HepG2 (cell line): ENCODE data around the gene NFILZ. TPM values are rescaled to one million over a fixed set of nuclear protein-coding genes. Genes with fewer than 3 reads are reported as not detected.

Experiments used
- ATAC-seq: fragments of 200-7000 bp; cut with Tn5 transposase; 3 replicates; pipeline ENCODE4 v1.9.1; 2020; ENCODE audit warnings: mild to moderate bottlenecking, moderate library complexity
- BruUV-seq: library from RNA; stranded (reverse); fragments of 400-500 nt; replicated peaks from 2 replicates; lab custom pipeline; 2021; lab: Mats Ljungman, UMichigan
- CTCF ChIA-PET: fragments of 300-600 bp; formaldehyde crosslinking; extraction: SDS; loops from one replicate; lab custom pipeline; 2021; ENCODE audit warnings: low total read pairs, inconsistent platforms, low intra/inter-chr PET ratio; lab: Yijun Ruan, JAX
- POLR2A ChIA-PET: fragments of 350-600 bp; sonication (Branson Sonifier 250); formaldehyde crosslinking; loops from one replicate; lab custom pipeline; 2020; ENCODE audit warnings: antibody characterized with exemption, inconsistent platforms; lab: Yijun Ruan, JAX
- DNase-seq: peaks from one replicate; pipeline ENCODE4 v3.0.0-alpha.2; 2015; ENCODE audit warnings: low spot score
- FAIRE-seq: peaks from 3 replicates; lab custom pipeline; 2011; peaks lifted over from hg19 to GRCh38; lab: Jason Lieb, UNC
- H2AFZ ChIP-seq: one replicate; pipeline ENCODE4 v1.6.1; 2011; ENCODE audit warnings: low read length, inconsistent platforms
- H3K27ac ChIP-seq: fragments of 300-600 bp; 3 replicates; pipeline ENCODE4 v1.8.0; 2011; ENCODE audit warnings: mixed run types, mild to moderate bottlenecking, mixed read lengths, low read length, inconsistent platforms; ENCODE audit not compliant: insufficient read depth; ENCODE audit errors: extremely low read length
- H3K27me3 ChIP-seq, 2 experiments: fragments of 200-600 bp in 1 of 2; 2 replicates in 1 of 2; 3 replicates in 1 of 2; pipeline versions ENCODE4 v1.6.0 to v1.8.0; 2011; ENCODE audit warnings: low read length in 2 of 2, mild to moderate bottlenecking in 2 of 2, moderate library complexity in 2 of 2, inconsistent platforms in 1 of 2; ENCODE audit not compliant: insufficient read depth in 2 of 2, control insufficient read depth in 1 of 2
- H3K36me3 ChIP-seq, 2 experiments: fragments of 200-600 bp in 1 of 2; replicated peaks in 1 of 2; 2 replicates in 1 of 2; 3 replicates in 1 of 2; pipeline versions ENCODE4 v1.5.1 to v1.8.0; 2011; ENCODE audit warnings: low read length in 2 of 2, inconsistent platforms in 1 of 2; ENCODE audit not compliant: insufficient read depth in 2 of 2, control insufficient read depth in 1 of 2
- H3K4me1 ChIP-seq: 2 replicates; pipeline ENCODE4 v1.5.1; 2012; ENCODE audit warnings: low read length, inconsistent platforms; ENCODE audit not compliant: insufficient read depth
- H3K4me2 ChIP-seq: 2 replicates; pipeline ENCODE4 v1.6.0; 2011; ENCODE audit warnings: low read depth, low read length, inconsistent platforms
- H3K4me3 ChIP-seq, 3 experiments: fragments of 200-600 bp in 1 of 3; sonication (generic), shearing (Covaris generic) in 1 of 3; replicated peaks in 1 of 3; 2 replicates each; pipeline ENCODE4 v1.5.1; 2011 to 2016; ENCODE audit warnings: low read length in 3 of 3, inconsistent platforms in 2 of 3, low read depth in 2 of 3, mild to moderate bottlenecking in 2 of 3, control low read depth in 1 of 3, mixed read lengths in 1 of 3; ENCODE audit not compliant: insufficient read depth in 1 of 3
- H3K79me2 ChIP-seq: one replicate; pipeline ENCODE4 v1.6.1; 2011; ENCODE audit warnings: low read length, inconsistent platforms; ENCODE audit not compliant: insufficient read depth
- H3K9ac ChIP-seq: 2 replicates; pipeline ENCODE4 v1.6.0; 2011; ENCODE audit warnings: mild to moderate bottlenecking, low read depth, low read length, inconsistent platforms; ENCODE audit not compliant: insufficient read depth
- H3K9me3 ChIP-seq: 2 replicates; pipeline ENCODE4 v1.5.1; 2012; ENCODE audit warnings: mild to moderate bottlenecking, low read length
- H4K20me1 ChIP-seq: 2 replicates; pipeline ENCODE4 v1.6.0; 2011; ENCODE audit warnings: inconsistent platforms, mild to moderate bottlenecking, low read length, moderate library complexity; ENCODE audit not compliant: insufficient read depth
- DNMT1 ChIP-seq: sonication (generic); formaldehyde crosslinking; IDR thresholded peaks from 2 replicates; pipeline ENCODE4 v1.5.1; 2020; ENCODE audit warnings: mild to moderate bottlenecking, missing genetic modification reagents
- ISL2 ChIP-seq: sonication (generic); formaldehyde crosslinking; IDR thresholded peaks from 2 replicates; pipeline ENCODE4 v1.5.0; 2020; ENCODE audit warnings: missing genetic modification reagents
- KMT2B ChIP-seq: IDR thresholded peaks from 2 replicates; pipeline ENCODE4 v1.6.1; 2016; ENCODE audit warnings: missing genetic modification reagents, missing compliant biosample characterization
- SPEN ChIP-seq: sonication (generic); formaldehyde crosslinking; IDR thresholded peaks from 2 replicates; pipeline ENCODE4 v1.5.1; 2020; ENCODE audit warnings: low read depth, mild to moderate bottlenecking, missing genetic modification reagents
- ZBTB38 ChIP-seq: sonication (generic); formaldehyde crosslinking; IDR thresholded peaks from 2 replicates; pipeline ENCODE4 v1.5.1; 2020; ENCODE audit warnings: mild to moderate bottlenecking, missing genetic modification reagents
- ZBTB46 ChIP-seq: sonication (generic); formaldehyde crosslinking; IDR thresholded peaks from 2 replicates; pipeline ENCODE4 v1.4.0; 2020; ENCODE audit warnings: mild to moderate bottlenecking, missing genetic modification reagents, borderline replicate concordance
- ZNF280B ChIP-seq: sonication (generic); formaldehyde crosslinking; IDR thresholded peaks from 2 replicates; pipeline ENCODE4 v1.5.0; 2020; ENCODE audit warnings: missing genetic modification reagents, mild to moderate bottlenecking, borderline replicate concordance
- ZNF512B ChIP-seq: sonication (generic); formaldehyde crosslinking; IDR thresholded peaks from 2 replicates; pipeline ENCODE4 v1.5.1; 2020; ENCODE audit warnings: missing genetic modification reagents, mild to moderate bottlenecking, borderline replicate concordance
- WGBS: methylation state at CpG from one replicate; pipeline ENCODE4 v1.1.6; 2017; ENCODE audit warnings: low lambda C conversion rate; 5-methylcytosine and 5-hydroxymethylcytosine counted together
- in situ Hi-C: cut with HindIII; loops from 2 replicates; pipeline ENCODE4 v1.10.0; 2017; ENCODE audit warnings: low pct_unique_long_range_greater_than_20kb; ENCODE audit not compliant: extremely low pct_ligation_motif_present
- intact Hi-C: fragments of 100-400 bp; cut with micrococcal nuclease; formaldehyde crosslinking; loops from one replicate; pipeline ENCODE4 v1.10.0; 2022; ENCODE audit not compliant: unreplicated experiment
- polyA plus RNA-seq, 8 experiments: library from polyadenylated mRNA; depleted of rRNA in 3 of 8; stranded (reverse) in 7 of 8; unstranded in 1 of 8; fragments of >200 nt; fragmentation: Illumina TruSeq in 4 of 8; extraction: Trizol in 4 of 8; gene quantifications; 2 replicates each; pipeline versions ENCODE4 v1.2.1 to v1.2.3, GENCODE V29; 2011 to 2016; ENCODE audit warnings: low read depth in 4 of 8, missing spikeins in 1 of 8, mixed read lengths in 1 of 8; ENCODE audit not compliant: insufficient read depth in 1 of 8
- total RNA-seq, 5 experiments: library from RNA; depleted of rRNA; stranded (reverse); fragments of >200 nt; fragmentation: Illumina TruSeq; extraction: Trizol; gene quantifications; 2 replicates each; pipeline ENCODE4 v1.2.3, GENCODE V29; 2016; ENCODE audit warnings: low read depth in 1 of 5
- TF ChIP-seq, protein P1 (sequence below), 2 experiments: sonication (generic) in 1 of 2; formaldehyde crosslinking in 1 of 2; IDR thresholded peaks; 2 replicates each; pipeline versions ENCODE4 v1.5.1 to v1.6.1; 2011 to 2020; ENCODE audit warnings: borderline replicate concordance in 1 of 2, low read depth in 1 of 2, low read length in 1 of 2, mild to moderate bottlenecking in 1 of 2, missing genetic modification reagents in 1 of 2, moderate library complexity in 1 of 2

Gene NFILZ
- total and polyA plus RNA-seq, 2 of the 13 experiments (the other 11 are each of a cell fraction or from before 2014, with no cell fraction given), result not detected

DNA sequence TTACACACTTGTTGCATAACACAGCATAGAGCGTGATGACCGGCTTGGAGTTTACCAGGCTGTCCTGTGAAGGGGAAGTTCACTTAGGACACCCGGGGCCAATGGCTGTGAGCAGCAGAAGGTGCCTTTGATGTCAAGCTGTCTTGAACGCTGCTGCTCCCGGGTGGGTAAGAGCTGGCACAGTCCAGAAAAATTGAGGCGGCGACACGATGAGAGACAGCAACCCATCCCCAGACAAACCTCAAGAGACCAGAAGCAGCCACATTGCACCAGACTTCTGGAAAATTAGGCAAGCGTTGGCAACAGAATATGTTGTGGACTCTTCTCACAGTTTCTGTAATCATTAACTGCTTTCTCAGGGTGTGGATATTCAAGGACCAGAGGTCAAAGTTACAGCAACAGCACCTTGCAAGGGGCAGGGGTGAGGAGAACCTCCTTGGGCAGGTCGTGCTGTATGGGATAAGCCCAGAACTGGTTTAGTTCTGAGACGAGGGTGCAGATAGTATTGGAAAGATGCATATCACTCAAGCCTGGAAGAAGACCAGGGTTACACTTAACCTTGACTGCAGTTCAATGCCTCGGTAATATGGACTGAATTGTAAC, 10.1 kb downstream of the NFILZ start:
- WGBS, result 0% methylated on average over 11 of the region's 12 CpGs
- H4K20me1 ChIP-seq, result no peaks in the 10 kb centered on the region
- H3K36me3 ChIP-seq, result no peaks in the 10 kb centered on the region
- no peaks in the 10 kb centered on the region for H3K79me2 ChIP-seq
- DNase-seq, result peak; percentile 88
- intact Hi-C loops, result no loop called here
- peak; percentile 87 for FAIRE-seq
- no TSS peak for BruUV-seq
- no peak overlapping the region for H2AFZ ChIP-seq
- ChIA-PET CTCF (interaction anchor here (3.4 to 4.0 kb wide), 2 partner anchors 25 to 59 kb away, joined by 35 to 45 read pairs; no protein-coding TSS in a partner anchor), POLR2A (interaction anchor here (0.7 to 2.9 kb wide), 5 partner anchors 9 to 126 kb away, joined by 3 to 38 read pairs (median 3); partner anchors contain the start of genes NFILZ and ZNF414)
- H3K9me3 ChIP-seq, result peaks cover 5% of the 10 kb centered on the region
- in situ Hi-C loops, result no loop called here
- peak overlapping the region; percentile 34 to 62 (median 35); a peak in 5 of 6 replicates for H3K4me3 ChIP-seq
- H3K27ac ChIP-seq, result peak overlapping the region; percentile 86
- peak overlapping the region; percentile 49; the same call in 1 of the 2 replicates for H3K9ac ChIP-seq
- no peaks in the 10 kb centered on the region for H3K27me3 ChIP-seq
- peaks cover 62% of the 10 kb centered on the region for H3K4me1 ChIP-seq
- peak overlapping the region; percentile 89 for H3K4me2 ChIP-seq
- peak; percentile 70 for ATAC-seq
- no peak for TF ChIP-seq ZNF512B (CRISPR knock-in tag)
- no peak for TF ChIP-seq KMT2B (CRISPR knock-in tag)
- TF ChIP-seq, protein P1, sequence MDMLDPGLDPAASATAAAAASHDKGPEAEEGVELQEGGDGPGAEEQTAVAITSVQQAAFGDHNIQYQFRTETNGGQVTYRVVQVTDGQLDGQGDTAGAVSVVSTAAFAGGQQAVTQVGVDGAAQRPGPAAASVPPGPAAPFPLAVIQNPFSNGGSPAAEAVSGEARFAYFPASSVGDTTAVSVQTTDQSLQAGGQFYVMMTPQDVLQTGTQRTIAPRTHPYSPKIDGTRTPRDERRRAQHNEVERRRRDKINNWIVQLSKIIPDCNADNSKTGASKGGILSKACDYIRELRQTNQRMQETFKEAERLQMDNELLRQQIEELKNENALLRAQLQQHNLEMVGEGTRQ (IDR thresholded peaks at IDR 0.05; ENCODE audit: low read depth, low read length), result no peak
- TF ChIP-seq, protein P1 (CRISPR knock-in tag; IDR thresholded peaks at IDR 0.05; ENCODE audit: borderline replicate concordance), result 0 out of 2 replicates have a peak, but pooled peaks have one; percentile 29
- peak; percentile 14; the same call in 1 of the 2 replicates for TF ChIP-seq SPEN (CRISPR knock-in tag)
- no peak for TF ChIP-seq ZBTB38 (CRISPR knock-in tag)
- TF ChIP-seq ZNF280B (CRISPR knock-in tag), result no peak
- TF ChIP-seq DNMT1 (CRISPR knock-in tag), result no peak
- no peak for TF ChIP-seq ZBTB46 (CRISPR knock-in tag)
- TF ChIP-seq ISL2 (CRISPR knock-in tag), result peak; percentile 48; the same call in 1 of the 2 replicates
